Upper lobe of left lung (tissue), 4 donors: ENCODE measurements around the gene RBM33.

Experiments
- POLR2AphosphoS5 ChIP-seq, 2 donors: sonication (generic); formaldehyde crosslinking; IDR thresholded peaks; one replicate each; pipeline ENCODE4 v1.5.1; 2017; ENCODE audit warnings: antibody characterized with exemption in 2 of 2
- TF ChIP-seq, protein P1 (sequence below), 6 experiments: fragments of 450-650 bp in 4 of 6; fragments of 200-600 bp in 2 of 6; sonication (generic) in 2 of 6; IDR thresholded peaks; one replicate each; pipeline ENCODE4 v1.5.1; 2016 to 2019; ENCODE audit warnings: antibody characterized with exemption in 6 of 6

DNA sequence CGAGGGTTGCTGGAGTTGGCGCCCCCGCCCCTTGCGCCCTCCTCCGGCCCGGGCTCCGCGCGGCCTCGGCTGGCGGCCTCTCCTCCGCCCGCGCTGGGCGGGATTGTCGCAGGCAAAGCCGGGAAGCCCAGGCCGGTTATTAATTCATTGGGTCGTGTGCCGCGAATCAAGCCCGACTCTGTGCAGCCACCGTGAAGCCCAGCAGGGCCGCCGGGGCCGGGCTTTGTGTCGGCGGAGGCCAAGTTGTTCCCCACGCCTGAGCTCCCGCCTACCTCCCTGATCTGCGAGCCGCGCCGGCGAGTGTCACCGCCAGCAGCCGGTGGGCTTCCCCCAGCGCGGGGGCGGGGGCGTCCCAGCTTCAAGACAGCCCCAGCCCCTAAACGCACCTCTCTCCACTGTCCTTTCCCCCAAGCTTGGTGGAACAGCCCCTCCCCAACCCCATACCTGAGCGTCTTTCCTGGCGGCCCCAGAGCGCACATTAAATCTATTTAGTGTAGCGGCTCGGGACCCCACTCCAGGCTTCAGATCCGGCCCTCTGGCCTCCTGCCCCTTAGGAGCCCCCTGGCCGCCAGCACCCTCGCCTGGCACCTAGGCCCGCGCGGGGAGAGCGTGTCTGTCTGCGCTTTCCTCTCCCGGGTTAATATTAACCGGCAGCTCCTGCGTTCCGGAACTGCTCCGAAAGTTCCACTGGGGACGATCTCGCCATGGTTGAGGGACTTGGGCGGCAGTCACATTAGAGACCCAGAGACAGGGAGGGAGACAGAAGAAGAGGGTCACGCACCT lies 164.3 kb downstream of the RBM33 start:
- TF ChIP-seq POLR2AphosphoS5 (IDR thresholded peaks at IDR 0.05), result no peak
- TF ChIP-seq, protein P1, sequence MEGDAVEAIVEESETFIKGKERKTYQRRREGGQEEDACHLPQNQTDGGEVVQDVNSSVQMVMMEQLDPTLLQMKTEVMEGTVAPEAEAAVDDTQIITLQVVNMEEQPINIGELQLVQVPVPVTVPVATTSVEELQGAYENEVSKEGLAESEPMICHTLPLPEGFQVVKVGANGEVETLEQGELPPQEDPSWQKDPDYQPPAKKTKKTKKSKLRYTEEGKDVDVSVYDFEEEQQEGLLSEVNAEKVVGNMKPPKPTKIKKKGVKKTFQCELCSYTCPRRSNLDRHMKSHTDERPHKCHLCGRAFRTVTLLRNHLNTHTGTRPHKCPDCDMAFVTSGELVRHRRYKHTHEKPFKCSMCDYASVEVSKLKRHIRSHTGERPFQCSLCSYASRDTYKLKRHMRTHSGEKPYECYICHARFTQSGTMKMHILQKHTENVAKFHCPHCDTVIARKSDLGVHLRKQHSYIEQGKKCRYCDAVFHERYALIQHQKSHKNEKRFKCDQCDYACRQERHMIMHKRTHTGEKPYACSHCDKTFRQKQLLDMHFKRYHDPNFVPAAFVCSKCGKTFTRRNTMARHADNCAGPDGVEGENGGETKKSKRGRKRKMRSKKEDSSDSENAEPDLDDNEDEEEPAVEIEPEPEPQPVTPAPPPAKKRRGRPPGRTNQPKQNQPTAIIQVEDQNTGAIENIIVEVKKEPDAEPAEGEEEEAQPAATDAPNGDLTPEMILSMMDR (IDR thresholded peaks at IDR 0.05), result no peak
